ENCODE results near the gene PRXL2B. TPM values are rescaled to one million over a fixed set of nuclear protein-coding genes. Genes with fewer than 3 reads are reported as not detected.

The PRXL2B gene
- total RNA-seq, 5 donors from 2014 or later (not counting 1 experiment from before 2014, with no cell fraction given): 17.3 to 37.6 (median 35.3) TPM

DNA sequence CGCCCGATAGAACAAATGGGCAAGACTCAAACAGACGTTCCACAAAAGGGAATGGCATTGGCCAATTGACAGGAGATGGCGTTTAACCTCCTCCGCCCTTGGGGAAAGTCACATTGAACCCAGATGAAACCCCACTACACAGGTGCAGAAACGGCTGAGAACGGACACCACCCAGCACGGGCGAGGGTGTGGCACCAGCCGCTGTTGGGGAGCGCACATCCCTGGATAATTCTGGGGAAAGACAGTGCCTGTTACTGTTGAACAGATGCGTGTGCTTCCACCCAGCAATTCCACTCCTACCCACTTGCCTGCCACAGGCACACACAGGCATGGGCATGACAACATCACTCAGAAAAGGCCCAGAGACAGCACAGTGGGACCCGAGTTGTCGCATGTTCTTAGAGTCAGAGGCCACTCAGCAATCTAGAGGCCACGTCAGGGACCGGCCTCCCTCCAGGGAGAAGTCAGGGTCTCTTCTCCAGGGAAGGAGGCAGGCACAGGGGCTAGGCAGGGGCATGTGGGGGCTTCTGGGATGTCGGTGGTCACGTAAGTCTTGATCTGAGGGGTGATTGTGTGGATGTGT is 15.2 kb downstream of the PRXL2B start:
- Histone ChIP-seq H3K27me3 (replicated peaks in 1 of 2; ENCODE audit: control insufficient read depth in 2 of 2, extremely low read depth in 1 of 2, insufficient read depth in 2 of 2, low read length in 1 of 2) (peaks cover 0 to 35% of the 10 kb centered on the region in 2 experiments), H3K36me3 (ENCODE audit: control insufficient read depth in 2 of 2, extremely low read depth in 1 of 2, insufficient read depth in 1 of 2, low read length in 1 of 2) (no peaks in the 10 kb centered on the region), H3K27ac (ENCODE audit: low read length) (no peak overlapping the region), H3K4me3 (ENCODE audit: control insufficient read depth in 1 of 2, extremely low read depth in 1 of 2, low read length in 1 of 2) (no peak overlapping the region), H3K4me1 (ENCODE audit: control insufficient read depth in 1 of 2, extremely low read depth in 1 of 2, insufficient read depth in 2 of 2, low read length in 2 of 2) (no peaks in the 10 kb centered on the region), H3K9me3 (no peaks in the 10 kb centered on the region)
- Mint-ChIP-seq H3K27ac (no peak overlapping the region), H3K4me1 (no peaks in the 10 kb centered on the region), H3K9me3 (peaks cover 0 to 5% (median 0%) of the 10 kb centered on the region in 3 donors), H3K27me3 (peaks cover 0 to 14% of the 10 kb centered on the region in 2 donors), H3K4me3 (no peak overlapping the region), H3K36me3 (no peaks in the 10 kb centered on the region)
- DNase-seq (peak in 1 of 35 experiments; percentile 9), ATAC-seq (replicated peaks in 1 of 4) (no peak)
- 85% methylated on average over 8 of the region's 18 CpGs for WGBS (ENCODE audit: insufficient coverage)
- CTCF ChIA-PET: no interaction called here
- POLR2A ChIA-PET: no interaction called here

DNA sequence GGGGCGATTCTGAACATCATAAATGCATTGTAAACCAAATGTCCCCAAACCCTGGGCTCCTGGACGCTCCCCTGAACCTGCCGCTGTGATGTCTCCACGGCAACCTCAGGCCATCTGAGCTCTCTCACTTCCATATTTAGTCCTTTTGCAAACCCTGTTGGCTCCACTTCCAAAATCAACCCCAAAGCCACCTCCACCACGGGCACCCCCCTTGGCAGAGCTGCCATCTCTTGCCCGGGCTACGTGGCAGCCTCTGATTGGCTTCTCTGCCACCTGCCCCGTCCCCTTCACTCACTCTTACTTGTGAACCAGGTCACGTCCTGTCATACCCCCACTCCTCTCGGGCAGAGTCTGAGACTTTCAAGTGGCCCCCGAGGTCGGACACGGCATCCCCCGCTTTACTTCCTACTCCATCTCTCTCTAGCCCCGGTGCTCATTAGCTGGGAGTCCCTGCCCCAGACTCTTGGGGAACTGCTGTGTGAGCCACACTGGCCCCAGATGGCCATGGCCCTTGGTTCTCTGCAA is 15.8 kb downstream of the PRXL2B start:
- no peaks in the 10 kb centered on the region for H3K36me3 Mint-ChIP-seq
- H3K27me3 Mint-ChIP-seq: peaks cover 0 to 14% of the 10 kb centered on the region in 2 donors
- no peak for ATAC-seq (replicated peaks in 1 of 4)
- Histone ChIP-seq H3K9me3 (no peaks in the 10 kb centered on the region), H3K4me3 (ENCODE audit: control insufficient read depth in 1 of 2, extremely low read depth in 1 of 2, low read length in 1 of 2) (no peak overlapping the region), H3K27me3 (replicated peaks in 1 of 2; ENCODE audit: control insufficient read depth in 2 of 2, extremely low read depth in 1 of 2, insufficient read depth in 2 of 2, low read length in 1 of 2) (peaks cover 0 to 30% of the 10 kb centered on the region in 2 experiments), H3K4me1 (ENCODE audit: control insufficient read depth in 1 of 2, extremely low read depth in 1 of 2, insufficient read depth in 2 of 2, low read length in 2 of 2) (no peaks in the 10 kb centered on the region), H3K27ac (ENCODE audit: low read length) (no peak overlapping the region), H3K36me3 (ENCODE audit: control insufficient read depth in 2 of 2, extremely low read depth in 1 of 2, insufficient read depth in 1 of 2, low read length in 1 of 2) (no peaks in the 10 kb centered on the region)
- CTCF ChIA-PET: no interaction called here
- DNase-seq: peak in 1 of 35 experiments; percentile 7
- no peaks in the 10 kb centered on the region for H3K4me1 Mint-ChIP-seq
- POLR2A ChIA-PET: no interaction called here
- no peak overlapping the region for H3K4me3 Mint-ChIP-seq
- WGBS (ENCODE audit: insufficient coverage): 69% methylated on average over 14 of the region's 15 CpGs
- peak overlapping the region in 1 of 2 donors; percentile 57 for H3K27ac Mint-ChIP-seq
- H3K9me3 Mint-ChIP-seq: peaks cover 0 to 5% (median 0%) of the 10 kb centered on the region in 3 donors

DNA sequence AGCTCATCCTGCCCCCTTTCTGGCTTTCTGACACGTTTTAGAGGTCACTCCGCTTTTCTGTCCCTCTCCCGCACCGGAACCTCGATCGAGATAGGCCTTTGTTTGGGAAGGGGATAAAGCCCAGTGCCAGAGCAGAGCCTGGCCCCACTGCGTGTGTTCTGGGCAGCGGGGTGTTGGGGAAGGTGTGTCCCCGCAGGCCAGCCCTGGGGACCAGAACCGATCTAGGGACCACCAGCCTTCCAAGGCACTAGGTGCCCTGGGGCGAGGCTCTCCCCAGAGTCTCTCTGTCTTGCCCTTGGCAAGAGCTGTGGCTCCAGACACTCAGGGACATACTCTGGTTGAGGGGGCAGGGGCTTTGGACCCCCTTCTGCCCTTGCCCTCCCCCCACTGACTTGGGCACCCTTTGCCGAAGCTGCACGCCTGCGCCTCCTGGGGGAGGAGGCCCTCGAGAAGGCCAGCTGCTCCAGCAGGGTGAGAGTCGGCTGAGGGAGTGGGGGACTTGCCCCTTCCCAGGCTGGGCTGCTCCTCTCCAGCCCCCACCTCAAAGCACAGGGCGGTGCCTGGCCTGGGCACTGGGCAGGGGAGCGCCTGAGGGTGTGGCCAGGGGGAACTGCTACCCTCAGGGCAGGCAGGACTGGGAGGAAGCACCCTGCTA is 16.4 kb downstream of the PRXL2B start:
- no peak overlapping the region for H3K27ac ChIP-seq (ENCODE audit: low read length)
- H3K4me1 Mint-ChIP-seq: no peaks in the 10 kb centered on the region
- CTCF ChIA-PET: no interaction called here
- H3K27me3 Mint-ChIP-seq: peaks cover 0 to 11% of the 10 kb centered on the region in 2 donors
- ATAC-seq (replicated peaks in 1 of 4): no peak
- no peaks in the 10 kb centered on the region for H3K4me1 ChIP-seq (ENCODE audit: control insufficient read depth in 1 of 2, extremely low read depth in 1 of 2, insufficient read depth in 2 of 2, low read length in 2 of 2)
- H3K36me3 Mint-ChIP-seq: no peaks in the 10 kb centered on the region
- H3K4me3 ChIP-seq (ENCODE audit: control insufficient read depth in 1 of 2, extremely low read depth in 1 of 2, low read length in 1 of 2): no peak overlapping the region
- peak in 1 of 35 experiments; percentile 11 for DNase-seq
- no peak overlapping the region for H3K4me3 Mint-ChIP-seq
- WGBS (ENCODE audit: insufficient coverage): 80% methylated on average over 10 of the region's 18 CpGs
- no peaks in the 10 kb centered on the region for H3K36me3 ChIP-seq (ENCODE audit: control insufficient read depth in 2 of 2, extremely low read depth in 1 of 2, insufficient read depth in 1 of 2, low read length in 1 of 2)
- no peaks in the 10 kb centered on the region for H3K9me3 ChIP-seq
- peaks cover 0 to 24% of the 10 kb centered on the region in 2 experiments for H3K27me3 ChIP-seq (replicated peaks in 1 of 2; ENCODE audit: control insufficient read depth in 2 of 2, extremely low read depth in 1 of 2, insufficient read depth in 2 of 2, low read length in 1 of 2)
- POLR2A ChIA-PET: no interaction called here
- H3K27ac Mint-ChIP-seq: peak overlapping the region in 1 of 2 donors; percentile 57
- peaks cover 0 to 5% (median 0%) of the 10 kb centered on the region in 3 donors for H3K9me3 Mint-ChIP-seq

DNA sequence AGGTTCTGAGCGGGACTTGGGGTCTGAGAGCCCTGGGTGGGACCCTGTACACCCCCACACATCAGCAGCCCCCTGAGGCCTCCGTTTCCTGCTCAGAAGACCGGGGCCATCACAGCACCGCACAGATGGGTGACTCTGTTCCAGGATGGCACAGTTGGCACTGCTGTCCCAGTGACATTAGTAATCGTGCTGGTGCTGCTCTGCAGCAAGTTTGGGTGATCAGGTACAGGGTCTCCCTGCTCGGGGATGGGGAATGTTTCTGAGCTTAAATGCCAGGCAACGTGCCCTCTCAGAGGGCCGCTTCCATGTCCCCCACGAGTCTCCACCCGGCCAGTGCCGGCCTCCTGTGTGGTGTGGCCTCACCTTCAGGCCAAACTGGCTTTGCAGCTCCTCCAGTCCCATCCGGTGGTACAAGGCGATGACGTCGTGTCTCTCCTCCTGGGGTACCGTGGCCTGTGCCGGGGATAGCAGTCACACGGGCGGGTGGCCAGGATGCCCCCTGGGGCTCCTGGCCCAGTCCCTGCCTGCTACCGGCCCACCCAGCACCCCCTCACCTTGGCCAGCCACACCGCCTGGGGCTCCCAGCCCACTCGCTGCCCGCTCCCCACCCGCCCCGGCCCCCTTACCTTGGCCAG is 17.1 kb downstream of the PRXL2B start:
- H3K36me3 Mint-ChIP-seq: no peaks in the 10 kb centered on the region
- peaks cover 0 to 3% (median 0%) of the 10 kb centered on the region in 3 donors for H3K9me3 Mint-ChIP-seq
- H3K27me3 ChIP-seq (replicated peaks in 1 of 2; ENCODE audit: control insufficient read depth in 2 of 2, extremely low read depth in 1 of 2, insufficient read depth in 2 of 2, low read length in 1 of 2): peaks cover 0 to 22% of the 10 kb centered on the region in 2 experiments
- no peaks in the 10 kb centered on the region for H3K36me3 ChIP-seq (ENCODE audit: control insufficient read depth in 2 of 2, extremely low read depth in 1 of 2, insufficient read depth in 1 of 2, low read length in 1 of 2)
- no peak overlapping the region for H3K27ac Mint-ChIP-seq
- H3K27me3 Mint-ChIP-seq: peaks cover 0 to 10% of the 10 kb centered on the region in 2 donors
- H3K27ac ChIP-seq (ENCODE audit: low read length): no peak overlapping the region
- DNase-seq (peak in 1 of 35 experiments; percentile 10), ATAC-seq (replicated peaks in 1 of 4) (no peak)
- no peak overlapping the region for H3K4me3 Mint-ChIP-seq
- ChIA-PET POLR2A (no interaction called here), CTCF (no interaction called here)
- H3K4me1 Mint-ChIP-seq: no peaks in the 10 kb centered on the region
- H3K4me1 ChIP-seq (ENCODE audit: control insufficient read depth in 1 of 2, extremely low read depth in 1 of 2, insufficient read depth in 2 of 2, low read length in 2 of 2): no peaks in the 10 kb centered on the region
- no peak overlapping the region for H3K4me3 ChIP-seq (ENCODE audit: control insufficient read depth in 1 of 2, extremely low read depth in 1 of 2, low read length in 1 of 2)
- no peaks in the 10 kb centered on the region for H3K9me3 ChIP-seq
- 86% methylated on average over 25 of the region's 25 CpGs for WGBS (ENCODE audit: insufficient coverage)

DNA sequence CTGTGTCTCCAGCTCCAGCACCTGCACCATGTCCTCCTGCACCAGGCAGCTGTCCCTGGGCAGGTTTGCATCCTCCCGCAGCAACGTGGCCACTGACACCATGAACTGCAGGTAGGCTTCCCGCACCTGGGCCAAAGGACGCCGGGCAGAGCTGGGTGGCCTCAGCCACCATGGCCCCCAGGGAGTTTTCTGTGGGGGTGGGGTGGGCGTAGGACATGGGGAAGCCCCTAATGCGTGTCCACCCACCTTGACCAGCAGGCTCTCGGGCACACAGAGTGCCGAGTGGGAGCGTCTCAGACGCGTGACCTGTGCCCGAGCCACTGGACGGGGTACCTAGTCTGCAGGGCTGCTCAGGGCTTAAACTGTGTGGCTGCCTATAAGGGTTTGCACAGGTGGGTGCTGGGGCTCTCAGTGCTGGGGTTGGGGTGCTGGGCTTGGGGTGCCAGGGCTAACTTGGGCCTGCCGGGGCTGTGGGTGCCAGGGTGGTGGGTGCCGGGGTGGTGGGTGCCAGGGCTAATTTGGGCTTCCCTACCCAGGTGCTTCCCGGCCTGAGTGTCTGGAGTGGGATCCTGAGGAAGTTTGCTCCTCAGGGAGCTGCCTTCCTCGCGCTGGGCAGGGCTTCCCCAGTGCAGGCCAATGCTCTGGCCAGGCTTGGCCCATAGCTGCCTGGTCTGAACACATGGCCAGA is 17.7 kb downstream of the PRXL2B start:
- Mint-ChIP-seq H3K9me3 (no peaks in the 10 kb centered on the region), H3K4me1 (no peaks in the 10 kb centered on the region), H3K27ac (no peak overlapping the region), H3K4me3 (no peak overlapping the region), H3K36me3 (no peaks in the 10 kb centered on the region), H3K27me3 (peaks cover 0 to 10% of the 10 kb centered on the region in 2 donors)
- no peak for ATAC-seq (replicated peaks in 1 of 4)
- Histone ChIP-seq H3K27ac (ENCODE audit: low read length) (no peak overlapping the region), H3K4me3 (ENCODE audit: control insufficient read depth in 1 of 2, extremely low read depth in 1 of 2, low read length in 1 of 2) (no peak overlapping the region), H3K4me1 (ENCODE audit: control insufficient read depth in 1 of 2, extremely low read depth in 1 of 2, insufficient read depth in 2 of 2, low read length in 2 of 2) (no peaks in the 10 kb centered on the region), H3K9me3 (no peaks in the 10 kb centered on the region), H3K27me3 (replicated peaks in 1 of 2; ENCODE audit: control insufficient read depth in 2 of 2, extremely low read depth in 1 of 2, insufficient read depth in 2 of 2, low read length in 1 of 2) (peaks cover 0 to 22% of the 10 kb centered on the region in 2 experiments), H3K36me3 (ENCODE audit: control insufficient read depth in 2 of 2, extremely low read depth in 1 of 2, insufficient read depth in 1 of 2, low read length in 1 of 2) (no peaks in the 10 kb centered on the region)
- ChIA-PET POLR2A (no interaction called here), CTCF (no interaction called here)
- 77% methylated on average over 6 of the region's 19 CpGs for WGBS (ENCODE audit: insufficient coverage)
- DNase-seq: peak in 1 of 35 experiments; percentile 6

DNA sequence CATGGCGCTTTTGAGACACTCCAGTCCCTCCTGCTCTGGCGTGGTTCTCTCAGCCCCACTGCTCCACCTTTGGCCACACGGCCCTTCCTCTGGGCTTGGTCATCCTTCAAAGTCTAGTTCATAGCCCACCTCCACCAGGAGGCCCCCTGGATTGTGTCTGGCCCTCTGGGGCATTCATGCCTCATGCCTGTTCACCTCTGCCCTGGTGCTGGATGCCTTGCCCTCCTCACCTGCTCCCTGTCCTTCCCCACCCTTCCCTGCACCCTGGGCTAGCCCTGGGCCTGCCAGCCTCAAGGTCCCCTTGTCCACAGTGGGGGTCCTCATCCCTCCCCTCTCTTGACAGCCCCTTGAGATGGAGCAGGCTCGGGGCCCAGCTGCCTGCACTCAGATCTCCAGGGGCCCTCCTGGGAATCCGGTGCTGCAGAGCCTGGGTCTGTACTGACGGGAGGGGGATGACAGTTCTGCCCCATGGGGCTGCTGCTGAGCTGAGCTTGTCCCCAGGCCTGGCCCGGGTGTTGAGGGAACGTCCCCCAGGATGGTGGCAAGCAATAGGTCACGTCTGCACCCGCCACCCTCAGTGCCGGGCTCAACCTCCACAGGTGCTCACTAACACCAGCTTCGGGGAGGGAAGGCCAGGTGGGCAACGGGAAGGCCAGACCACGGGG is 18.4 kb downstream of the PRXL2B start:
- 84% methylated on average over 12 of the region's 14 CpGs for WGBS (ENCODE audit: insufficient coverage)
- Histone ChIP-seq H3K9me3 (no peaks in the 10 kb centered on the region), H3K27ac (ENCODE audit: low read length) (no peak overlapping the region), H3K36me3 (ENCODE audit: control insufficient read depth in 2 of 2, extremely low read depth in 1 of 2, insufficient read depth in 1 of 2, low read length in 1 of 2) (no peaks in the 10 kb centered on the region), H3K4me3 (ENCODE audit: control insufficient read depth in 1 of 2, extremely low read depth in 1 of 2, low read length in 1 of 2) (no peak overlapping the region), H3K4me1 (ENCODE audit: control insufficient read depth in 1 of 2, extremely low read depth in 1 of 2, insufficient read depth in 2 of 2, low read length in 2 of 2) (no peaks in the 10 kb centered on the region), H3K27me3 (replicated peaks in 1 of 2; ENCODE audit: control insufficient read depth in 2 of 2, extremely low read depth in 1 of 2, insufficient read depth in 2 of 2, low read length in 1 of 2) (peaks cover 0 to 25% of the 10 kb centered on the region in 2 experiments)
- peak in 1 of 35 experiments; percentile 7 for DNase-seq
- no peak for ATAC-seq (replicated peaks in 1 of 4)
- Mint-ChIP-seq H3K27ac (no peak overlapping the region), H3K36me3 (no peaks in the 10 kb centered on the region), H3K4me3 (no peak overlapping the region), H3K9me3 (no peaks in the 10 kb centered on the region), H3K27me3 (peaks cover 0 to 10% of the 10 kb centered on the region in 2 donors), H3K4me1 (no peaks in the 10 kb centered on the region)
- ChIA-PET POLR2A (no interaction called here), CTCF (no interaction called here)

Measured in T-cell (primary cell).